ENCODE data around the gene SNX14.
A peak's percentile ranks its signal among the peaks of the same experiment; 100 is the strongest.
"Not testable (repeated sequence)": the region's sequence is repeated elsewhere in the genome, so short reads cannot be mapped to it uniquely, and the experiment has no call there.

SNX14 gene

GRCh38 chr6:85537055-85537494 lies 56.6 kb downstream of the SNX14 start:
- no peak for TF ChIP-seq ZNF70 (CRISPR knock-in tag; IDR thresholded peaks at IDR 0.05)
- TF ChIP-seq SNAI2 (CRISPR knock-in tag; IDR thresholded peaks at IDR 0.05), result no peak
- no peak for TF ChIP-seq BACH2 (CRISPR knock-in tag; IDR thresholded peaks at IDR 0.05; ENCODE audit: borderline replicate concordance)
- no peak for TF ChIP-seq GLIS3 (CRISPR knock-in tag; IDR thresholded peaks at IDR 0.05)
- TF ChIP-seq CSRNP3 (CRISPR knock-in tag; IDR thresholded peaks at IDR 0.05), result no peak
- no peak for TF ChIP-seq ISL1 (CRISPR knock-in tag; IDR thresholded peaks at IDR 0.05)
- no peak for TF ChIP-seq CREB5 (CRISPR knock-in tag; IDR thresholded peaks at IDR 0.05; ENCODE audit: low read depth)
- no peak for TF ChIP-seq ZC3H10 (CRISPR knock-in tag; IDR thresholded peaks at IDR 0.05)
- no peak for TF ChIP-seq ZFP3 (CRISPR knock-in tag; IDR thresholded peaks at IDR 0.05)
- TF ChIP-seq POU6F1 (CRISPR knock-in tag; IDR thresholded peaks at IDR 0.05; ENCODE audit: borderline replicate concordance, low read depth), result no peak
- ATAC-seq, result no peak

GRCh38 chr6:85524281-85524680 lies 69.4 kb downstream of the SNX14 start:
- not testable (repeated sequence) for ATAC-seq

GRCh38 chr6:85516168-85516567 lies 77.5 kb downstream of the SNX14 start:
- ATAC-seq, result no peak
- TF ChIP-seq ISL1 (CRISPR knock-in tag; IDR thresholded peaks at IDR 0.05) (peak; percentile 39), ZFP3 (CRISPR knock-in tag; IDR thresholded peaks at IDR 0.05) (no peak)

GRCh38 chr6:85506441-85507093 lies 87.1 kb downstream of the SNX14 start:
- TF ChIP-seq ZNF8 (CRISPR knock-in tag; IDR thresholded peaks at IDR 0.05) (no peak), ARNTL (CRISPR knock-in tag; IDR thresholded peaks at IDR 0.05; ENCODE audit: borderline replicate concordance, low read depth) (no peak), CSRNP3 (CRISPR knock-in tag; IDR thresholded peaks at IDR 0.05) (no peak), ZFP3 (CRISPR knock-in tag; IDR thresholded peaks at IDR 0.05) (no peak)
- ATAC-seq, result no peak

- TF ChIP-seq PPARA (CRISPR knock-in tag; IDR thresholded peaks at IDR 0.05; ENCODE audit: borderline replicate concordance) (no peak), ZNF8 (CRISPR knock-in tag; IDR thresholded peaks at IDR 0.05) (no peak), ESRRG (CRISPR knock-in tag; IDR thresholded peaks at IDR 0.05) (no peak), PATZ1 (CRISPR knock-in tag; IDR thresholded peaks at IDR 0.05; ENCODE audit: borderline replicate concordance) (no peak), TCF4 (CRISPR knock-in tag; IDR thresholded peaks at IDR 0.05; ENCODE audit: borderline replicate concordance) (no peak), ISL1 (CRISPR knock-in tag; IDR thresholded peaks at IDR 0.05) (no peak), RARB (CRISPR knock-in tag; IDR thresholded peaks at IDR 0.05) (no peak), ZFP3 (CRISPR knock-in tag; IDR thresholded peaks at IDR 0.05) (no peak), OSR1 (CRISPR knock-in tag; IDR thresholded peaks at IDR 0.05) (no peak), POU6F1 (CRISPR knock-in tag; IDR thresholded peaks at IDR 0.05; ENCODE audit: borderline replicate concordance, low read depth) (no peak), ZFP30 (CRISPR knock-in tag; IDR thresholded peaks at IDR 0.05) (no peak), ARNTL (CRISPR knock-in tag; IDR thresholded peaks at IDR 0.05; ENCODE audit: borderline replicate concordance, low read depth) (no peak)
- peak; percentile 19 for ATAC-seq
Measured at GRCh38 chr6:85498596-85499258, 94.9 kb downstream of the SNX14 start.
